ENCODE results near the gene MPZL2.

The MPZL2 gene

DNA sequence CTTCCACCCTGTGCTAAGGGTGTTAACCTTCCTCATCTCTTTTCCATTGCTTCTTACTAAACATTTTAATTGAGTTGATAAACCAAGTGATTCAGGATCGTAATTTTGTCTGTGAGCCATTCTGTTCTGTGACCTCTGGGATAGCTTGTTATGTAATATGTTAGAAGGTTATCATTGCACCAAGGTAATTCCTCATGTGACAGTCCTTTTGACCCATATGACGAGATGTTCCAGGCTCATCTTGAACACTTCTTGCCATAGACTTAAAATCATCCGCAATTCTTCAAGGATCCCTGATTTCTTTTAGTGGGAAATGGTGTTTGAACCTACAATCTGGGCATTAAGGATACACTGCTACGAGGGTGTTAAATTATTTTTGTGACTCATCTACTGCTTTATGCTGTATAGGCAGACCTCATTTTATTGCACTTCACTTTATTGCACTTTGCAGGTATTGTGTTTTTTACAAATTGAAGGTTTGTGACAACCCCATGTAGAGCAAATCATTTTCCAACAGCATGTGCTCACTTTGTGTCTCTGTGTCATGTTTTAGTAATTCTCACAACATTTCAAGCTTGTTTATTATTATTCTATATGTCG lies 19.0 kb upstream of the MPZL2 start:
- no peak for DNase-seq (ENCODE audit: low spot score)

- no peak for DNase-seq (ENCODE audit: low spot score)
Measured at GRCh38 chr11:118282606-118283005, 18.5 kb upstream of the MPZL2 start.

GRCh38 chr11:118281284-118281683 lies 17.2 kb upstream of the MPZL2 start:
- DNase-seq (ENCODE audit: low spot score) = no peak

DNA sequence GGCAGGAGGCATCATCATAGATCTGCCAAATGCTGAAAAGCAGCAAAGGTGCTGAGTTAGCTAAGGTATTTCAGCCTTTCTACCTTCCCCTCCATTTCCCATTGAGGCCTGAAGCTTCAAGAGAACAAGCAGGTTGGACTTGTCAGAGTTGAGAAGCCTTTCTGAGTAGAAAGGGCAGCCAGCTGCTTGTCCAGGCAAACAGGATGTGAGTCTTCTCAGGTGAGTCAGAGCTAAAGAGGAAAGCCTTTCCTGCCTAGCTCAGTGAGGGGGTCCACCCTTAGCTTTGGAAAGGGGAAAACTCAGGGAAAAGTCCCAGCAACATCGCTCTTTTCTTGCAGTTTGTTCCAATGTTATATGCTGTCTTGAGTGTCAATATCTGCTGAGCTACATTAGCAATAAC lies 13.2 kb upstream of the MPZL2 start:
- no peak for DNase-seq (ENCODE audit: low spot score)

- DNase-seq (ENCODE audit: low spot score) = no peak
Measured at GRCh38 chr11:118276422-118276821, 12.3 kb upstream of the MPZL2 start.

GRCh38 chr11:118275176-118275575 lies 11.1 kb upstream of the MPZL2 start:
- no peak for DNase-seq (ENCODE audit: low spot score)

DNA sequence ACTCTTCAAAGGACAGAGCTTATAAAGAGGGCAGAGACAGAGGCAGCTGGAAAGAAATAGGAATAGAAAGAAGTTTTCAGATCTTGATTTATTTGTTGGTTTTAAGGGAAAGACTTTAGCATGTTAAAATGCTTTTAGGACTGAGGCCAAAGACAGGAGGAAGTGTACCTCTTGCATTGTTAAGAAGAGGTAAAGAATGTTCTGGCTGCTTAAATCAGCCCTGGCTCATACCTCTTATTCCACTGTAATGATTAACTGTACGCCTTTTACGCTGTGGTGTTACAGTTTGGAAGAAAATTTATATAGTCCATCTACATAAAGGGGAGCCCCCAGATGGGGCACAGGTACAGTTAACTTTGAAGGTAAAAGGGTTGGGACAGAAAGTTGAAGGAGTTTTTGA lies 10.1 kb upstream of the MPZL2 start:
- DNase-seq (ENCODE audit: low spot score) = no peak

- no peak for DNase-seq (ENCODE audit: low spot score)
Measured at GRCh38 chr11:118272001-118272400, 7.9 kb upstream of the MPZL2 start.

DNA sequence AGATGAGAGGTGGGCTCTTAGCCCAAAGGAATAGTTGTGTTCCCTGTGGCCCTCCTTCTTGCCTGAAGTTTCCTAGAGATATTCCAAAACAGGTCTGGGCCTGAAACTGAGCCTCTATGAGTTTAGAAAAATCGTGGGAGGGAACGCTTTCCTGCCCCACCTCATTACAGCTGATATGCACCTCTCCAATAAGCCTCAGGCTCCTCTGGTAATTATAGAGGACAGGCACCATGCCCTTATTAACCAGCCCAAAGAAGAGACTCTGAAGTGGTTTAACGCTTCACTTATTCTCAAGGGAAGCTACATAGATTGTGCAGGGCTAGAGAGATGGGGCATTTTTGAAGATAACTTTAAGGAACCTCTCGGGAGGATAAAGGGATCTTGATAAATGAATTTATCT lies 3.4 kb upstream of the MPZL2 start:
- DNase-seq (ENCODE audit: low spot score) = no peak

- DNase-seq (ENCODE audit: low spot score) = no peak
Measured at GRCh38 chr11:118265954-118266353, 1.9 kb upstream of the MPZL2 start.

- DNase-seq (ENCODE audit: low spot score) = no peak
Measured at GRCh38 chr11:118264569-118265465, 720 bp upstream of the MPZL2 start.

- DNase-seq (ENCODE audit: low spot score) = no peak
Measured at GRCh38 chr11:118263112-118263511, 985 bp downstream of the MPZL2 start.

DNA sequence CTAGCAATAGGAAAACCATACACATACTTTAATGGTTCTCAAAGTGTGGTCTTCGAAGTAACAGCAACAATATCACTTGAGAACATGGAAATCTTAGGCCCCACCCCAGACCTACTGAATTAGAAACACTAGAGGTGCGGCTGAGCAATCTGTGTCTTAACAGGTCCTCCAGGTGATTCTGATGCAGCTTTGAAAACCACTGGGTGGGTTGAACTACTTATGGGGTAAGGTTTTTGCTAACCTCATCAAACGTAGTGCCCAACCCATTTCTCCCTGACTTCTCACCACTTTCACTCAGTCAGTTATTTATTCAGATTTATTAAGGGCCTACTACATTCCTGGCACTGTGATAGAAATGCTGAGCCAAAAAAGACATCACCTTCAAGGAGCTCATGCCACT lies 3.7 kb downstream of the MPZL2 start:
- no peak for DNase-seq (ENCODE audit: low spot score)

GRCh38 chr11:118259138-118259537 lies 5.0 kb downstream of the MPZL2 start:
- no peak for DNase-seq (ENCODE audit: low spot score)

GRCh38 chr11:118258410-118258809 lies 5.7 kb downstream of the MPZL2 start:
- no peak for DNase-seq (ENCODE audit: low spot score)

- no peak for DNase-seq (ENCODE audit: low spot score)
Measured at GRCh38 chr11:118252688-118253087, 11.4 kb downstream of the MPZL2 start.

DNA sequence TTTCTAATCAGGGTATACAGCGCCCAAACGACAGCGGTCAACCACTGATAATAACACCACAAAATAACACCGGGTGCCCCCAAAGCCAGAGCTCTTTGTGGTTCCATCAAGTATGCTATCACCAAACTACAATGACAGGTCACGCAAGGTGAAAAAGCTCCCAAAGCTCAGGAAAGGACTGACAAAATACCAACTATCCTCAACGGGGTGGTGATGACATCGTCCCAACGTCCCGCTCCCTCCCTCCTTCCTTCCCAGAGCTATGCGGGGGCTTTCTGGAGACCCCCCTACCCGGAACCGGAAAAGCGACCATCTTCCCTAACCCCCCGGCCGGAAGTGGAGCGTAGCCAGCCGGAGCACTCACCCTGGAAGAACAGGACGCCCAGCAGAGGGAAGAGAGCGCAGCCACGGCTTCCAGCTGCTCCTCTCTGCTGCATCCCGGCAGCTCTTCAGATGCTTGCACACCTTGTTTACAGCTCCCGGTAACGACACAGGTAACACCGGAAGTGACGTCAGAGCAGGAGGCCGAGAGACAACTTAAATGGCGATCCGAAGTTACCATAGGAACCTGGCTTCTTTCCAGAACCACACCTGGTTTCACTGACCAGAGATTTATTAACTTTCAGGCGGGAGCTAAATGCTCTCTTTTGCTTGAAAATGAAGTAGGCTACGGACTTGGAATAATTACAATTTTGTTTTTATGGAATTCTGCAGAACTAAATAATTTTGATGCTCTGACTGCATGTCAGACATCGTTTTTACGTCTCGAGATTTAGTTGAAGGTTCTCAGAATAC lies 12.0 kb downstream of the MPZL2 start, which contains the start of gene MPZL3:
MPZL3 (minus strand) TSS at position 508 of the 795 bp plus-strand sequence; CDS start at position 437, 71 bp downstream.
- no peak for DNase-seq (ENCODE audit: low spot score)

DNA sequence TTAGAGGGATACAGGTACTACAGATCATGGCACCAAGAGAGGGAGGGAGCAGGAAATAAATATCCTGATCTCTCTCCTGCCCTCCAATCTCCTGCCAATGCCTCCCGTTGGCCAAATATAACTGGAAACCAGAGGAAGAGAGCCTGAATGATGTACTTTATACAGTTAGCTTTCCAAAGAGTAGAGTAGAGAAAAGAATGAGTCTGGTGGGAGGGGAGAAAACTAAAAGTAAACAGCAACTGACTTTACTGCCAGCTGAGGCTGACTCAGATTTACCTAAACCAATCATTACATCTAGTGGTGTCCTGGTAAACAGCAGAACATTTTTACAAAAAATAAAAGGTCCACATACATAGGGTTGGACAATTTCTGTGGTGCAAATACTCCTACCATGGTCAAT lies 17.1 kb downstream of the MPZL2 start:
- no peak for DNase-seq (ENCODE audit: low spot score)

GRCh38 chr11:118245936-118246562 lies 18.0 kb downstream of the MPZL2 start:
- DNase-seq (ENCODE audit: low spot score) = no peak

GRCh38 chr11:118243993-118244762 lies 19.9 kb downstream of the MPZL2 start:
- peak; percentile 72 for DNase-seq (ENCODE audit: low spot score)

GRCh38 chr11:118243161-118243560 lies 20.9 kb downstream of the MPZL2 start:
- DNase-seq (ENCODE audit: low spot score) = no peak

- DNase-seq (ENCODE audit: low spot score) = no peak
Measured at GRCh38 chr11:118241764-118242098, 22.4 kb downstream of the MPZL2 start.
